K562 (cell line): Measurements from ENCODE around the gene SLC30A7. TPM values are rescaled to one million over a fixed set of nuclear protein-coding genes. Genes with fewer than 3 reads are reported as not detected.

Source experiments
- CC2D1A ChIP-seq: fragments of 450-650 bp; IDR thresholded peaks from 2 replicates; pipeline ENCODE4 v1.6.1; 2017; ENCODE audit warnings: mild to moderate bottlenecking
- ETS1 ChIP-seq: conservative IDR thresholded peaks from 2 replicates; pipeline ENCODE4 v1.6.1; 2011; ENCODE audit warnings: low read depth, mild to moderate bottlenecking, low read length; ENCODE audit not compliant: control insufficient read depth
- ETV1 ChIP-seq: fragments of 450-650 bp; conservative IDR thresholded peaks from 2 replicates; pipeline ENCODE4 v1.6.1; 2016; ENCODE audit warnings: missing genetic modification characterization, control low read depth, low read depth, missing compliant biosample characterization
- GTF2B ChIP-seq: IDR thresholded peaks from 2 replicates; pipeline ENCODE4 v1.6.1; 2011; ENCODE audit not compliant: insufficient read length; ENCODE audit errors: extremely low read depth
- KDM2B ChIP-seq: fragments of 250-450 bp; sonication (Bioruptor Pico); IDR thresholded peaks from 2 replicates; pipeline ENCODE4 v1.8.0; 2021; ENCODE audit warnings: mild to moderate bottlenecking, moderate library complexity
- NRF1 ChIP-seq, 2 experiments: fragments of 450-650 bp; IDR thresholded peaks in 1 of 2; conservative IDR thresholded peaks in 1 of 2; 2 replicates each; pipeline ENCODE4 v1.6.1; 2014; ENCODE audit warnings: mild to moderate bottlenecking in 2 of 2
- POLR2A ChIP-seq: fragments of 450-650 bp; conservative IDR thresholded peaks from 2 replicates; pipeline ENCODE4 v1.6.1; 2016
- RERE ChIP-seq: sonication (generic); formaldehyde crosslinking; IDR thresholded peaks from 2 replicates; pipeline ENCODE4 v1.8.0; 2023; ENCODE audit warnings: missing genetic modification reagents, mild to moderate bottlenecking, borderline replicate concordance
- SMARCC2 ChIP-seq: fragments of 450-650 bp; IDR thresholded peaks from 2 replicates; pipeline ENCODE4 v1.6.1; 2017; ENCODE audit warnings: antibody characterized with exemption, moderate library complexity, mild to moderate bottlenecking, low read depth
- SPI1 ChIP-seq: IDR thresholded peaks from 2 replicates; pipeline ENCODE4 v1.6.1; 2011; ENCODE audit warnings: low read depth, low read length, control low read depth, borderline replicate concordance
- STAT5A ChIP-seq: IDR thresholded peaks from 2 replicates; pipeline ENCODE4 v1.6.1; 2012; ENCODE audit warnings: low read length, inconsistent platforms, borderline replicate concordance
- SUPT5H ChIP-seq: fragments of 450-650 bp; IDR thresholded peaks from 2 replicates; pipeline ENCODE4 v1.6.1; 2016
- TAF9B ChIP-seq: fragments of 450-650 bp; IDR thresholded peaks from 2 replicates; pipeline ENCODE4 v1.6.1; 2018; ENCODE audit warnings: mild to moderate bottlenecking; ENCODE audit not compliant: partially characterized antibody
- TOE1 ChIP-seq, 2 experiments: fragments of 450-650 bp in 1 of 2; sonication (generic) in 1 of 2; formaldehyde crosslinking in 1 of 2; IDR thresholded peaks; 2 replicates each; pipeline versions ENCODE4 v1.7.1 to v1.8.0; 2016 to 2022; ENCODE audit warnings: borderline replicate concordance in 2 of 2, mild to moderate bottlenecking in 2 of 2, antibody characterized with exemption in 1 of 2, inconsistent platforms in 1 of 2, low read depth in 1 of 2, missing genetic modification reagents in 1 of 2, moderate library complexity in 1 of 2
- polyA plus RNA-seq, 8 experiments: library from polyadenylated mRNA; depleted of rRNA in 4 of 8; stranded (reverse) in 5 of 8; unstranded in 3 of 8; fragments of >200 nt; fragmentation: Nextera tagmentation in 2 of 8; fragmentation: Illumina TruSeq in 1 of 8; extraction: Ambion mirVana in 2 of 8; extraction: Trizol in 1 of 8; gene quantifications; 2 replicates each; pipeline versions ENCODE4 v1.2.1 to v1.2.3, GENCODE V29; 2011 to 2014; ENCODE audit warnings: inconsistent platforms in 1 of 8, missing spikeins in 1 of 8
- total RNA-seq, 7 experiments: library from RNA; depleted of rRNA in 6 of 7; stranded (reverse); fragments of >200 nt in 6 of 7; fragmentation: Illumina TruSeq in 2 of 7; extraction: Trizol in 2 of 7; gene quantifications; 2 replicates each; pipeline versions ENCODE4 v1.2.1 to v1.2.3, GENCODE V29; 2011 to 2021; ENCODE audit warnings: low replicate concordance in 1 of 7
- TF ChIP-seq, protein P1 (sequence below): fragments of 250-450 bp; sonication (Bioruptor Pico); IDR thresholded peaks from 2 replicates; pipeline ENCODE4 v1.5.0; 2021
- TF ChIP-seq, protein P2 (sequence below): fragments of 250-450 bp; sonication (Bioruptor Pico); IDR thresholded peaks from 2 replicates; pipeline ENCODE4 v1.8.0; 2021; ENCODE audit warnings: borderline replicate concordance, mild to moderate bottlenecking, moderate library complexity; ENCODE audit not compliant: poor library complexity, severe bottlenecking

The SLC30A7 gene
- total and polyA plus RNA-seq, 9 of the 15 experiments (the other 6 are each of a cell fraction or from before 2014, with no cell fraction given), result 3.5 to 17.1 (median 7.2) TPM

DNA sequence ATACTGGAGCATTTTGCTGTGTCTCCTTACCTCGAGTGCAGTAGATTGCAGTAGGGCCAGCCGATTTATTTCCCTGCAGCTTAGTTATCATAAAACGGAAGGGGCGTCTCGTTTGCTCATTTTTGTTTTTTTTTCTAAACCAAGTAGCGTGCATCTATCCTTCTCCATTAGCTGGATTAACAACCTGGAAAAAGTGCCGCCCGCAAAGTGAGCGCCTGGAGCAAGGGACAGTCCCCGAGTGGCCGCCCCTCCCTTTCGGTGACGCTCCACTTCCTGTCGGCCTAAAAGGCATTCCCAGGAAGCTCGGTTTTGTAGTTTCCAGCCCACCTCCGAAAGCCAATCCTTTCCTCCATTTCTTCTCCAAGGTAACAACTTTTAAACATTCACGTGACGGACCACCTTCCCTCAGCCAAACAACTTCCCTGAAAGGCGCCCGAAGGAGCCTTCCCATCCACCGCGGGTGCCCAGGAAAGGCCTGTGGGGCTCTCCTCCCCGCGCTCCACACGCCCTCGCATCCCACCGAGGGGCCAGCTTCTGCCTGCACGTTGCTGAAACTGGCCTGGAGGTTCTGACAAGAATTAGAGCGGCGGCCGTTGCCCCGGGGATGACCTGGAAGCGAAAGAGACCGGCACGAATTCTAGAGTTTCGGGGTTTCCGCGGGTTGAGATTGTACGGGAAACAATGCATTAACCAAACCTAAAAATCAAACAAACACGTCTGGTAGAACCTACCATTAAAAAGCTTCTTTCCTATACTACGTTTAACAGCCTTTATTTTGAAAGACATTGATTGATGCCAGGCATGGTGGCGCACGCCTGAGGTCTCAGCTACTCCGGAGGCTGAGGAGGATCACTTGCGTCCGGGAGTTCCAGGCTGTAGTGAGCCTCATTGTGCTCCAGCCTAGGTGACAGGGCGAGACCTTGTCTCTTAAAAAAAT, 1.0 kb upstream of the SLC30A7 start, which contains the start of gene EXTL2 (continued):
- TF ChIP-seq GTF2B (no peak), RERE (CRISPR knock-in tag) (peak; percentile 58; the same call in 1 of the 2 replicates), POLR2A (peak; percentile 80), SMARCC2 (peak; percentile 36; the same call in 1 of the 2 replicates), STAT5A (no peak), ETV1 (peak; percentile 81), SUPT5H (peak; percentile 71), KDM2B (CRISPR knock-in tag) (0 out of 2 replicates have a peak, but pooled peaks have one; percentile 32), ETS1 (0 out of 2 replicates have a peak, but pooled peaks have one; percentile 44), NRF1 (conservative IDR thresholded peaks at IDR 0.05 in 1 of 2, IDR thresholded peaks at IDR 0.05 in 1 of 2) (peak in 1 of 2 experiments; percentile 10; a peak in 2 of 4 replicates), TOE1 (IDR thresholded peaks at IDR 0.05; ENCODE audit: borderline replicate concordance) (0 out of 2 replicates have a peak, but pooled peaks have one; percentile 22), TOE1 (CRISPR knock-in tag; IDR thresholded peaks at IDR 0.05; ENCODE audit: borderline replicate concordance, low read depth) (no peak), SPI1 (peak; percentile 78; the same call in 1 of the 2 replicates), CC2D1A (no peak), TAF9B (peak; percentile 52)
- TF ChIP-seq, protein P1, sequence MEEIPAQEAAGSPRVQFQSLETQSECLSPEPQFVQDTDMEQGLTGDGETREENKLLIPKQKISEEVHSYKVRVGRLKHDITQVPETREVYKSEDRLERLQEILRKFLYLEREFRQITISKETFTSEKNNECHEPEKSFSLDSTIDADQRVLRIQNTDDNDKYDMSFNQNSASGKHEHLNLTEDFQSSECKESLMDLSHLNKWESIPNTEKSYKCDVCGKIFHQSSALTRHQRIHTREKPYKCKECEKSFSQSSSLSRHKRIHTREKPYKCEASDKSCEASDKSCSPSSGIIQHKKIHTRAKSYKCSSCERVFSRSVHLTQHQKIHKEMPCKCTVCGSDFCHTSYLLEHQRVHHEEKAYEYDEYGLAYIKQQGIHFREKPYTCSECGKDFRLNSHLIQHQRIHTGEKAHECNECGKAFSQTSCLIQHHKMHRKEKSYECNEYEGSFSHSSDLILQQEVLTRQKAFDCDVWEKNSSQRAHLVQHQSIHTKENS, result no peak
- TF ChIP-seq, protein P2, sequence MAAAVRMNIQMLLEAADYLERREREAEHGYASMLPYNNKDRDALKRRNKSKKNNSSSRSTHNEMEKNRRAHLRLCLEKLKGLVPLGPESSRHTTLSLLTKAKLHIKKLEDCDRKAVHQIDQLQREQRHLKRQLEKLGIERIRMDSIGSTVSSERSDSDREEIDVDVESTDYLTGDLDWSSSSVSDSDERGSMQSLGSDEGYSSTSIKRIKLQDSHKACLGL (CRISPR knock-in tag), result peak; percentile 38
